MM.1S (cell line): Measurements from ENCODE around the gene AUTS2.

Source experiments
- DNase-seq: peaks from one replicate; pipeline ENCODE4 v3.0.0-alpha.2; 2015
- H2AFZ ChIP-seq: fragments of 300-600 bp; sonication (generic); 2 replicates; pipeline ENCODE4 v1.6.0; 2016; ENCODE audit warnings: antibody characterized with exemption, low read length
- H3F3A ChIP-seq: fragments of 300-600 bp; sonication (generic); 2 replicates; pipeline ENCODE4 v1.6.1; 2016; ENCODE audit warnings: mild to moderate bottlenecking, antibody characterized with exemption, low read length, moderate library complexity, mixed read lengths; ENCODE audit not compliant: insufficient read depth
- H3K27ac ChIP-seq: fragments of 300-600 bp; sonication (generic); 2 replicates; pipeline ENCODE4 v1.5.1; 2016; ENCODE audit warnings: mild to moderate bottlenecking, low read length
- H3K27me3 ChIP-seq: fragments of 300-600 bp; sonication (generic); replicated peaks from 2 replicates; pipeline ENCODE4 v1.6.0; 2016; ENCODE audit warnings: low read length; ENCODE audit not compliant: insufficient read depth
- H3K36me3 ChIP-seq: fragments of 300-600 bp; sonication (generic); replicated peaks from 2 replicates; pipeline ENCODE4 v1.6.1; 2016; ENCODE audit warnings: mild to moderate bottlenecking, low read length, mixed read lengths; ENCODE audit not compliant: insufficient read depth
- H3K4me1 ChIP-seq: fragments of 300-600 bp; sonication (generic); 2 replicates; pipeline ENCODE4 v1.6.1; 2016; ENCODE audit warnings: low read length, mixed read lengths
- H3K4me2 ChIP-seq: fragments of 300-600 bp; sonication (generic); 2 replicates; pipeline ENCODE4 v1.6.0; 2016; ENCODE audit warnings: low read depth, low read length
- H3K4me3 ChIP-seq: fragments of 300-600 bp; sonication (generic); 2 replicates; pipeline ENCODE4 v1.5.1; 2016; ENCODE audit warnings: low read length, mixed read lengths
- H3K79me2 ChIP-seq: fragments of 300-600 bp; sonication (generic); 2 replicates; pipeline ENCODE4 v1.6.1; 2016; ENCODE audit warnings: mixed run types, low read length, mixed read lengths
- H3K9ac ChIP-seq: fragments of 300-600 bp; sonication (generic); 2 replicates; pipeline ENCODE4 v1.6.1; 2016; ENCODE audit warnings: low read length, mixed read lengths
- H3K9me2 ChIP-seq: fragments of 300-600 bp; sonication (generic); replicated peaks from 2 replicates; pipeline ENCODE4 v1.6.1; 2016; ENCODE audit warnings: mild to moderate bottlenecking, low read length, mixed read lengths; ENCODE audit not compliant: insufficient read depth
- H3K9me3 ChIP-seq: fragments of 300-600 bp; sonication (generic); replicated peaks from 2 replicates; pipeline ENCODE4 v1.6.1; 2016; ENCODE audit warnings: mild to moderate bottlenecking, low read length, mixed read lengths; ENCODE audit not compliant: insufficient read depth
- H4K20me1 ChIP-seq: fragments of 300-600 bp; sonication (generic); 2 replicates; pipeline ENCODE4 v1.6.1; 2016; ENCODE audit warnings: mild to moderate bottlenecking, low read length, moderate library complexity, mixed read lengths; ENCODE audit not compliant: insufficient read depth
- CTCF ChIP-seq: fragments of 300-600 bp; sonication (generic); IDR thresholded peaks from 2 replicates; pipeline ENCODE4 v1.5.1; 2016; ENCODE audit warnings: antibody characterized with exemption, low read length, mixed read lengths
- EZH2 ChIP-seq: fragments of 300-600 bp; sonication (generic); optimal IDR thresholded peaks from 2 replicates; pipeline ENCODE3; 2017; ENCODE audit warnings: low read depth, mild to moderate bottlenecking, antibody characterized with exemption, low read length, mixed read lengths
- EZH2phosphoT487 ChIP-seq: fragments of 300-600 bp; sonication (generic); IDR thresholded peaks from 2 replicates; pipeline ENCODE4 v1.6.1; 2018; ENCODE audit warnings: antibody characterized with exemption, low read length

The AUTS2 gene

GRCh38 chr7:70833726-70834125 is 1235.5 kb downstream of the AUTS2 start:
- no peak for DNase-seq
- no peak overlapping the region for H3K4me2 ChIP-seq
- no peaks in the 10 kb centered on the region for H3K9me3 ChIP-seq
- no peaks in the 10 kb centered on the region for H3K36me3 ChIP-seq
- no peaks in the 10 kb centered on the region for H3F3A ChIP-seq
- H4K20me1 ChIP-seq = no peaks in the 10 kb centered on the region
- H3K9me2 ChIP-seq = no peaks in the 10 kb centered on the region
- H3K9ac ChIP-seq = no peak overlapping the region
- H3K79me2 ChIP-seq = no peaks in the 10 kb centered on the region
- TF ChIP-seq EZH2 (no peak), CTCF (no peak), EZH2phosphoT487 (no peak)
- no peaks in the 10 kb centered on the region for H3K27me3 ChIP-seq
- H3K4me1 ChIP-seq = no peaks in the 10 kb centered on the region
- no peak overlapping the region for H2AFZ ChIP-seq
- H3K27ac ChIP-seq = no peak overlapping the region
- H3K4me3 ChIP-seq = no peak overlapping the region

- H3F3A ChIP-seq = no peaks in the 10 kb centered on the region
Measured at GRCh38 chr7:70834424-70834823, 1236.1 kb downstream of the AUTS2 start.

GRCh38 chr7:70835658-70836057 is 1237.4 kb downstream of the AUTS2 start:
- no peaks in the 10 kb centered on the region for H3K79me2 ChIP-seq
- H3K4me1 ChIP-seq = no peaks in the 10 kb centered on the region
- H3K36me3 ChIP-seq = no peaks in the 10 kb centered on the region
- H4K20me1 ChIP-seq = no peaks in the 10 kb centered on the region
- no peak overlapping the region for H3K9ac ChIP-seq
- H3K9me2 ChIP-seq = no peaks in the 10 kb centered on the region
- no peaks in the 10 kb centered on the region for H3K27me3 ChIP-seq
- no peak for DNase-seq
- no peak overlapping the region for H3K27ac ChIP-seq
- H3K9me3 ChIP-seq = no peaks in the 10 kb centered on the region
- no peak overlapping the region for H2AFZ ChIP-seq
- H3K4me3 ChIP-seq = no peak overlapping the region
- no peaks in the 10 kb centered on the region for H3F3A ChIP-seq
- no peak overlapping the region for H3K4me2 ChIP-seq
- no peak for TF ChIP-seq EZH2phosphoT487
- TF ChIP-seq CTCF = no peak
- no peak for TF ChIP-seq EZH2

More at GRCh38 chr7:70834424-70834823, 1236.1 kb downstream of the AUTS2 start:
- H3K4me3 ChIP-seq = no peak overlapping the region
- H3K9me3 ChIP-seq = no peaks in the 10 kb centered on the region
- H3K4me1 ChIP-seq = no peaks in the 10 kb centered on the region
- H3K9me2 ChIP-seq = no peaks in the 10 kb centered on the region
- H3K4me2 ChIP-seq = no peak overlapping the region
- DNase-seq = no peak
- no peaks in the 10 kb centered on the region for H4K20me1 ChIP-seq
- TF ChIP-seq EZH2 (no peak), CTCF (no peak), EZH2phosphoT487 (no peak)
- no peak overlapping the region for H3K9ac ChIP-seq
- no peak overlapping the region for H2AFZ ChIP-seq
- no peak overlapping the region for H3K27ac ChIP-seq
- H3K79me2 ChIP-seq = no peaks in the 10 kb centered on the region
- H3K27me3 ChIP-seq = no peaks in the 10 kb centered on the region
- no peaks in the 10 kb centered on the region for H3K36me3 ChIP-seq
